HPDE6-E6E7 (cell line): Measurements from ENCODE around the gene ANKRD39.
"Not testable (repeated sequence)": the region's sequence is repeated elsewhere in the genome, so short reads cannot be mapped to it uniquely, and the experiment has no call there.

ENCODE experiments used
- DNase-seq: peaks from one replicate; pipeline ENCODE4 v3.0.0; 2011; ENCODE audit warnings: missing footprints; ENCODE audit errors: extremely low spot score

Gene ANKRD39

GRCh38 chr2:96857667-96858372, at the start of gene ANKRD39:
TSS of gene ANKRD39 (minus strand) at chr2:96858016. CDS start at chr2:96857987, 29 bp downstream.
- DNase-seq, result peak; percentile 96

GRCh38 chr2:96906729-96907114, 48.9 kb upstream of the ANKRD39 start:
- DNase-seq, result no peak

- no peak for DNase-seq
Observed at GRCh38 chr2:96903815-96904214, 46.0 kb upstream of the ANKRD39 start.

- no peak for DNase-seq
Observed at GRCh38 chr2:96903318-96903717, 45.5 kb upstream of the ANKRD39 start.

GRCh38 chr2:96900237-96900636, 42.4 kb upstream of the ANKRD39 start:
- no peak for DNase-seq

- DNase-seq, result no peak
Observed at GRCh38 chr2:96899413-96899741, 41.6 kb upstream of the ANKRD39 start.

- peak; percentile 40 for DNase-seq
Observed at GRCh38 chr2:96898641-96899412, 41.0 kb upstream of the ANKRD39 start.

- no peak for DNase-seq
Observed at GRCh38 chr2:96898135-96898505, 40.3 kb upstream of the ANKRD39 start.

- no peak for DNase-seq
Observed at GRCh38 chr2:96897491-96898134, 39.8 kb upstream of the ANKRD39 start.

- DNase-seq, result peak; percentile 88
Observed at GRCh38 chr2:96895746-96896651, 38.2 kb upstream of the ANKRD39 start.

GRCh38 chr2:96895032-96895745, 37.4 kb upstream of the ANKRD39 start:
- no peak for DNase-seq

GRCh38 chr2:96894151-96894531, 36.3 kb upstream of the ANKRD39 start:
- no peak for DNase-seq

- no peak for DNase-seq
Observed at GRCh38 chr2:96893289-96894150, 35.7 kb upstream of the ANKRD39 start.

- DNase-seq, result no peak
Observed at GRCh38 chr2:96891591-96892333, 33.9 kb upstream of the ANKRD39 start.

GRCh38 chr2:96890726-96891385, 33.0 kb upstream of the ANKRD39 start:
- DNase-seq, result no peak

GRCh38 chr2:96890252-96890651, 32.4 kb upstream of the ANKRD39 start:
- no peak for DNase-seq

GRCh38 chr2:96889502-96889901, 31.7 kb upstream of the ANKRD39 start:
- DNase-seq, result not testable (repeated sequence)

- no peak for DNase-seq
Observed at GRCh38 chr2:96888072-96889011, 30.5 kb upstream of the ANKRD39 start.
